ENCODE measurements around the gene SREK1. TPM values are rescaled to one million over a fixed set of nuclear protein-coding genes. Genes with fewer than 3 reads are reported as not detected.

SREK1 gene
- total and polyA plus RNA-seq, 2 donors (not counting 3 experiments of a cell fraction or from before 2014, with no cell fraction given): 27.4 to 78.6 TPM

GRCh38 chr5:66169534-66169933 is 25.4 kb downstream of the SREK1 start:
- POLR2A ChIA-PET: no interaction called here
- Histone ChIP-seq H3K9me3 (replicated peaks; ENCODE audit: control insufficient read depth, insufficient read depth, low read length) (no peaks in the 10 kb centered on the region), H3K9me1 (replicated peaks; ENCODE audit: control insufficient read depth, extremely low read depth, insufficient read depth, low read length) (no peaks in the 10 kb centered on the region), H4K20me1 (replicated peaks; ENCODE audit: control insufficient read depth, extremely low read depth, insufficient read depth, low read length) (peaks cover 6% of the 10 kb centered on the region), H3K4me3 (replicated peaks in 1 of 3; ENCODE audit: insufficient read depth in 1 of 3, low read depth in 1 of 3, low read length in 3 of 3) (no peak overlapping the region), H2AFZ (ENCODE audit: low read depth, low read length) (no peak overlapping the region), H3K79me2 (ENCODE audit: control insufficient read depth, insufficient read depth, low read length) (peaks cover 10% of the 10 kb centered on the region), H3K4me2 (ENCODE audit: insufficient read depth, low read length) (no peak overlapping the region), H3K9ac (replicated peaks; ENCODE audit: extremely low read depth, insufficient read depth, low read length) (no peak overlapping the region), H3K4me1 (ENCODE audit: control insufficient read depth, extremely low read depth, insufficient read depth, low read length) (no peaks in the 10 kb centered on the region), H3K27me3 (ENCODE audit: control insufficient read depth in 2 of 2, insufficient read depth in 2 of 2, low read length in 2 of 2) (no peaks in the 10 kb centered on the region), H3K27ac (ENCODE audit: insufficient read depth, low read depth, low read length) (no peak overlapping the region), H3K36me3 (ENCODE audit: control insufficient read depth in 2 of 2, extremely low read depth in 1 of 2, insufficient read depth in 2 of 2, low read length in 2 of 2) (peaks cover 0 to 9% of the 10 kb centered on the region in 2 experiments)
- CTCF ChIA-PET: interaction anchor here (1.4 kb wide), 1 partner anchor 12 kb away, joined by 3 read pairs; no protein-coding TSS in a partner anchor
- BruUV-seq (replicated peaks): no TSS peak
- no peak for FAIRE-seq
- dilution Hi-C loops (cut with MboI; ENCODE audit: extremely low pct_ligation_motif_present, low sequenced_read_pairs): no loop called here
- TF ChIP-seq JUN (IDR thresholded peaks at IDR 0.05; ENCODE audit: borderline replicate concordance, insufficient read depth, insufficient read length, low read depth) (no peak), EZH2 (IDR thresholded peaks at IDR 0.05; ENCODE audit: borderline replicate concordance, low read depth, low read length, severe bottlenecking) (no peak), MYC (IDR thresholded peaks at IDR 0.05; ENCODE audit: low read depth, low read length) (no peak), FOS (IDR thresholded peaks at IDR 0.05; ENCODE audit: borderline replicate concordance, insufficient read depth, low read length) (no peak), GATA2 (IDR thresholded peaks at IDR 0.05; ENCODE audit: insufficient read depth, insufficient read length, low read depth, low read length) (no peak), CTCF (IDR thresholded peaks at IDR 0.05; ENCODE audit: extremely low read depth in 1 of 2, insufficient read depth in 1 of 2, low read depth in 1 of 2, low read length in 2 of 2) (no peak), POLR2A (IDR thresholded peaks at IDR 0.05; ENCODE audit: low read depth, low read length) (no peak), MAX (IDR thresholded peaks at IDR 0.05; ENCODE audit: insufficient read depth, insufficient read length) (no peak), POLR2AphosphoS5 (IDR thresholded peaks at IDR 0.05; ENCODE audit: insufficient read depth, low read depth, low read length) (no peak)
- DNase-seq (ENCODE audit: low read depth, low spot score): no peak
- intact Hi-C loops (cut with micrococcal nuclease): no loop called here
